ENCODE measurements around the gene KIRREL3. TPM values are rescaled to one million over a fixed set of nuclear protein-coding genes. Genes with fewer than 3 reads are reported as not detected.

The KIRREL3 gene
- total and polyA plus RNA-seq, 2 of the 4 experiments (the other 2 are of a cell fraction), result 10.9 to 15.9 TPM

DNA sequence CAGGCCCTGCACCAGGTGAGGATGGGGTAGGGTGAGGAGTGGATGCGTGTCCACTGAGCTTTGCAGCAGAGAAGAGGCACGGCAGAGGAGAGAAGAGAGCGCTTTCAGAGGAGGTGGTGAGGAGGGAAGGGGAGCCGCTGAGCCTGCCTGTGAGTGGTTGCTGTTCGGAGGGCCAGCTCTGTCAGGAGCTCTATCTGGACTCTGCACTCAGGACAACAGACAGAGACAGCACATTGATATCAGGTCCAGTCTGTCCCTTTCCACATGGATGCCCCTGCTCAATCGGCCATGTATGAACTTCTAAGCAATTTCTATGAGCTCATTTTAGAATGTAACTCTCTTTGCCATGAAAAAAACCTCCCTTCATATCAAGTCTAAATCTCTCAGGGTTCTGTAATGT is 158.6 kb downstream of the KIRREL3 start:
- in situ Hi-C loops (cut with MboI; ENCODE audit: low sequenced_read_pairs), result no loop called here
- POLR2A ChIA-PET (ENCODE audit: unreplicated experiment), result no interaction called here
- no peaks in the 10 kb centered on the region for H3K36me3 ChIP-seq (ENCODE audit: control insufficient read depth, insufficient read depth, low read length)

More for the DNA sequence above, 158.6 kb downstream of the KIRREL3 start:
- H2AK9ac ChIP-seq (replicated peaks; ENCODE audit: low read depth, low read length, poor library complexity), result no peak overlapping the region
- no peak overlapping the region for H2BK120ac ChIP-seq (ENCODE audit: low read depth, low read length)
- no peak overlapping the region for H2BK15ac ChIP-seq (ENCODE audit: low read depth, low read length)
- TF ChIP-seq RCOR1 (IDR thresholded peaks at IDR 0.05; ENCODE audit: insufficient replicate concordance, low read length), result no peak
- TF ChIP-seq RFX5 (IDR thresholded peaks at IDR 0.05; ENCODE audit: low read depth, low read length), result no peak
- no peak for TF ChIP-seq SMC3 (IDR thresholded peaks at IDR 0.05; ENCODE audit: low read depth, low read length)
- H3K14ac ChIP-seq (replicated peaks; ENCODE audit: low read depth, low read length), result no peak overlapping the region
- no peak for ATAC-seq (ENCODE audit: low read depth)
- no TSS peak for BruUV-seq (replicated peaks)
- H4K20me1 ChIP-seq (ENCODE audit: insufficient read depth, low read length), result no peaks in the 10 kb centered on the region
- H3K9me3 ChIP-seq (ENCODE audit: control insufficient read depth, insufficient read depth, low read length), result no peaks in the 10 kb centered on the region
- no peak overlapping the region for H3K18ac ChIP-seq (ENCODE audit: low read depth, low read length)
- DNase-seq, result no peak
- intact Hi-C loops (cut with micrococcal nuclease) (no loop called here), dilution Hi-C loops (cut with HindIII; ENCODE audit: low sequenced_read_pairs, unreplicated experiment) (no loop called here)
- CTCF ChIA-PET, result interaction anchor here (1.5 kb wide), 1 partner anchor 205 kb away, joined by 3 read pairs; no protein-coding TSS in a partner anchor
- no peak overlapping the region for H2AK5ac ChIP-seq (ENCODE audit: low read depth, low read length)
- H3K27me3 ChIP-seq (ENCODE audit: control insufficient read depth, insufficient read depth, low read length), result no peaks in the 10 kb centered on the region
- no peak overlapping the region for H3K27ac ChIP-seq (ENCODE audit: insufficient read depth, low read length)
- H4K8ac ChIP-seq (ENCODE audit: low read depth in 2 of 2, low read length in 2 of 2), result no peak overlapping the region
- H3K4me3 ChIP-seq (ENCODE audit: insufficient read depth, low read depth, low read length), result no peak overlapping the region
- no peak overlapping the region for H3K4me2 ChIP-seq (ENCODE audit: low read depth, low read length)
- H2BK5ac ChIP-seq (ENCODE audit: low read depth, low read length, poor library complexity, severe bottlenecking), result no peak overlapping the region
- H3K4ac ChIP-seq (ENCODE audit: low read depth, low read length), result no peak overlapping the region
- H3K9ac ChIP-seq (ENCODE audit: low read depth, low read length), result no peak overlapping the region
- no peak overlapping the region for H4K5ac ChIP-seq (ENCODE audit: low read depth, low read length)
- H3K79me1 ChIP-seq (ENCODE audit: low read depth in 1 of 2, low read length in 2 of 2), result peaks cover 3 to 8% of the 10 kb centered on the region in 2 experiments; a peak in 2 of 4 replicates
- WGBS, 2 experiments (ENCODE audit: extremely low coverage in 2 of 2, insufficient read length in 1 of 2), result 83% methylated on average over 1 of the region's 6 CpGs; no CpG with 5 or more reads in 1 of the 2 experiments
- no peak overlapping the region for H4K91ac ChIP-seq (ENCODE audit: insufficient read depth, low read depth, low read length)
- H2AFZ ChIP-seq (replicated peaks; ENCODE audit: low read length, poor library complexity), result no peak overlapping the region
- H3K56ac ChIP-seq (ENCODE audit: extremely low read depth, insufficient read depth, low read length), result no peak overlapping the region
- no peak overlapping the region for H2BK20ac ChIP-seq (ENCODE audit: low read depth, low read length)
- no peak overlapping the region for H3K23ac ChIP-seq (ENCODE audit: low read depth, low read length)
- H3K9me1 ChIP-seq (ENCODE audit: insufficient read depth, low read length), result 0 out of 2 replicates have a peak, but pooled peaks cover 3% of the 10 kb centered on the region
- H3K4me1 ChIP-seq (ENCODE audit: control insufficient read depth, insufficient read depth, low read length), result no peaks in the 10 kb centered on the region

All from IMR-90 (cell line).